HEK293T (cell line): Measurements from ENCODE around the gene DENND1C.

Experiments
- FOXA1 ChIP-seq: fragments of 450-650 bp; IDR thresholded peaks from 2 replicates; pipeline ENCODE4 v1.6.1; 2016; ENCODE audit warnings: mild to moderate bottlenecking
- FOXK2 ChIP-seq: fragments of 450-650 bp; IDR thresholded peaks from 2 replicates; pipeline ENCODE4 v1.6.1; 2016; ENCODE audit warnings: mild to moderate bottlenecking
- HDGF ChIP-seq: fragments of 450-650 bp; IDR thresholded peaks from 2 replicates; pipeline ENCODE4 v1.6.1; 2017; ENCODE audit warnings: antibody characterized with exemption, borderline replicate concordance
- NFRKB ChIP-seq: fragments of 450-650 bp; IDR thresholded peaks from 2 replicates; pipeline ENCODE4 v1.6.1; 2016; ENCODE audit warnings: mild to moderate bottlenecking, moderate library complexity
- SUZ12 ChIP-seq: fragments of 450-650 bp; IDR thresholded peaks from 2 replicates; pipeline ENCODE4 v1.6.1; 2016; ENCODE audit warnings: mild to moderate bottlenecking
- TARDBP ChIP-seq: fragments of 450-650 bp; IDR thresholded peaks from 2 replicates; pipeline ENCODE4 v1.6.1; 2016

- TF ChIP-seq NFRKB (no peak), TARDBP (no peak), HDGF (no peak), FOXK2 (no peak), FOXA1 (no peak), SUZ12 (no peak)
These were observed 42.7 kb upstream of the DENND1C start for GRCh38 chr19:6524311-6524710.
